KMS-11 (cell line): ENCODE results near the gene PIP4K2A.

ENCODE experiments used
- H2AFZ ChIP-seq: fragments of 200-600 bp; sonication (generic); 2 replicates; pipeline ENCODE4 v1.6.1; 2016; ENCODE audit warnings: antibody characterized with exemption, mixed run types, low read depth
- H3K27ac ChIP-seq: fragments of 200-600 bp; sonication (generic); 2 replicates; pipeline ENCODE4 v1.6.1; 2016; ENCODE audit warnings: mild to moderate bottlenecking, mixed run types
- H3K27me3 ChIP-seq: fragments of 200-600 bp; sonication (generic); 2 replicates; pipeline ENCODE4 v1.6.1; 2017; ENCODE audit warnings: mild to moderate bottlenecking, low read depth, mixed run types, moderate library complexity; ENCODE audit not compliant: insufficient read depth
- H3K36me3 ChIP-seq: fragments of 200-600 bp; sonication (generic); 2 replicates; pipeline ENCODE4 v1.6.1; 2017; ENCODE audit warnings: mild to moderate bottlenecking, mixed run types; ENCODE audit not compliant: insufficient read depth
- H3K4me1 ChIP-seq: fragments of 200-600 bp; sonication (generic); 2 replicates; pipeline ENCODE4 v1.6.1; 2016; ENCODE audit warnings: mild to moderate bottlenecking, low read depth, mixed run types; ENCODE audit not compliant: poor library complexity, severe bottlenecking
- H3K4me2 ChIP-seq: fragments of 200-600 bp; sonication (generic); 2 replicates; pipeline ENCODE4 v1.7.0; 2016; ENCODE audit warnings: mild to moderate bottlenecking, mixed run types
- H3K4me3 ChIP-seq: fragments of 200-600 bp; sonication (generic); IDR thresholded peaks from 2 replicates; pipeline ENCODE4 v1.6.1; 2017; ENCODE audit warnings: low read depth, low read length, mixed read lengths; ENCODE audit not compliant: insufficient read depth
- H3K79me2 ChIP-seq: fragments of 200-600 bp; sonication (generic); 2 replicates; pipeline ENCODE4 v1.6.1; 2016; ENCODE audit warnings: low read depth, mixed run types; ENCODE audit not compliant: insufficient read depth
- H3K9ac ChIP-seq: fragments of 200-600 bp; sonication (generic); 2 replicates; pipeline ENCODE4 v1.6.1; 2016; ENCODE audit warnings: mild to moderate bottlenecking, mixed run types
- H4K20me1 ChIP-seq: fragments of 200-600 bp; sonication (generic); 2 replicates; pipeline ENCODE4 v1.6.1; 2016; ENCODE audit warnings: mild to moderate bottlenecking, mixed run types; ENCODE audit not compliant: insufficient read depth
- TF ChIP-seq, protein P1 (sequence below): fragments of 200-600 bp; sonication (generic); conservative IDR thresholded peaks from 2 replicates; pipeline ENCODE4 v1.6.1; 2017; ENCODE audit warnings: low read depth, mild to moderate bottlenecking, antibody characterized with exemption, low read length, moderate library complexity, mixed read lengths

PIP4K2A gene

DNA sequence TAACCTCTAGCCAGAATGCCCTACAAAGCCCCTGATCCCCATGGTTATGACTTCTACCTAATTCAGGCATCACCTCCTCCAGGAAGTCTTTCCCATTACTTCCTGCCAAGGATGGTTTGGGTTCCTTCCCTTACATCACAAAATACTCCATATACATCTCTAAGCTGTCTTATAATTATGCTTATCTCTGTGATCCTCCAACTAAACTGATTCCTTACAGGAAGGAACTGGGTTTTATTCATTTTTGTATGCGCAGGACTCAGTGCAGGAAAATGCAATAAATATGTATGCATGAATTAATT, 41.3 kb downstream of the PIP4K2A start:
- peaks cover 4% of the 10 kb centered on the region for H4K20me1 ChIP-seq
- H3K9ac ChIP-seq, result no peak overlapping the region
- H3K4me1 ChIP-seq, result peaks cover 25% of the 10 kb centered on the region
- no peaks in the 10 kb centered on the region for H3K36me3 ChIP-seq
- no peak overlapping the region for H2AFZ ChIP-seq
- H3K27ac ChIP-seq, result no peak overlapping the region
- H3K27me3 ChIP-seq, result no peaks in the 10 kb centered on the region
- TF ChIP-seq, protein P1, sequence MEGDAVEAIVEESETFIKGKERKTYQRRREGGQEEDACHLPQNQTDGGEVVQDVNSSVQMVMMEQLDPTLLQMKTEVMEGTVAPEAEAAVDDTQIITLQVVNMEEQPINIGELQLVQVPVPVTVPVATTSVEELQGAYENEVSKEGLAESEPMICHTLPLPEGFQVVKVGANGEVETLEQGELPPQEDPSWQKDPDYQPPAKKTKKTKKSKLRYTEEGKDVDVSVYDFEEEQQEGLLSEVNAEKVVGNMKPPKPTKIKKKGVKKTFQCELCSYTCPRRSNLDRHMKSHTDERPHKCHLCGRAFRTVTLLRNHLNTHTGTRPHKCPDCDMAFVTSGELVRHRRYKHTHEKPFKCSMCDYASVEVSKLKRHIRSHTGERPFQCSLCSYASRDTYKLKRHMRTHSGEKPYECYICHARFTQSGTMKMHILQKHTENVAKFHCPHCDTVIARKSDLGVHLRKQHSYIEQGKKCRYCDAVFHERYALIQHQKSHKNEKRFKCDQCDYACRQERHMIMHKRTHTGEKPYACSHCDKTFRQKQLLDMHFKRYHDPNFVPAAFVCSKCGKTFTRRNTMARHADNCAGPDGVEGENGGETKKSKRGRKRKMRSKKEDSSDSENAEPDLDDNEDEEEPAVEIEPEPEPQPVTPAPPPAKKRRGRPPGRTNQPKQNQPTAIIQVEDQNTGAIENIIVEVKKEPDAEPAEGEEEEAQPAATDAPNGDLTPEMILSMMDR, result no peak
- peaks cover 97% of the 10 kb centered on the region for H3K79me2 ChIP-seq
- no peak overlapping the region for H3K4me3 ChIP-seq
- no peak overlapping the region for H3K4me2 ChIP-seq

DNA sequence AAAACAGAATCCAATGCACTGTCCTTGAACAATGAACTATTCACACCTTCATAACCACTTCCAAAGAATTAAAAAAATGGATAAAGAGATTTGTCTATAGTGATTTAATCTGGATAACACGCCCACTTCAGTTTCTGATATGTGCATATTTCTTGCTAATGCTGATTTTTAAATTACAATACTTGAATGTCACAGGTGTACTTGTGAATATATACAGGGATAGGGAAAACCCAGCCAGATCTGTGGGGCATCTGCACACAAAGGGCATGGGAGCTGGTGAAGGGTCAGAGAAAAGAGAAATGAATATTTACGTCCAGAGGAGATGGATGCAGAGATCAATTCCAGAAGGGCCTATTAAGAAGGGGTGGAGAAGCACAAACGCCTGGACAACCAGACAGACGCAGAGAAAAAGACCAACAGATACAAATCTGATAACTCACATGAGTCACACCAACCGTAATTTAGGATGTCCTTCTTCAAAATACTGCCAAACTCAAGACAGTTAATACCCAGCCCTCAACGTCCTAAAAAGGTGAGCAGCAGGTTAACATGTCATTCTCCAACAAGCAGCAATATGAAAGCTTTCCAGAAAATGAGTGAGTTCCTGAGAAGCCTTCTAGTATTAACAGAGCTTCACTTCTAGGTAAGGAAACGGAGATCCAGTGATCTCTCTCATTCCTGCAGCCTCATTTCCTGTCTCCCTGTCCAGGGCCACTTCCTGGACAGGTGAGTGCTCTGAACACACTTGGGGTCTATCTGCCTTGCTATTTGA, 41.9 kb downstream of the PIP4K2A start:
- no peak overlapping the region for H3K27ac ChIP-seq
- H3K4me1 ChIP-seq, result peaks cover 19% of the 10 kb centered on the region
- peaks cover 2% of the 10 kb centered on the region for H4K20me1 ChIP-seq
- no peaks in the 10 kb centered on the region for H3K36me3 ChIP-seq
- no peak overlapping the region for H3K4me2 ChIP-seq
- peaks cover 97% of the 10 kb centered on the region for H3K79me2 ChIP-seq
- H2AFZ ChIP-seq, result no peak overlapping the region
- H3K9ac ChIP-seq, result no peak overlapping the region
- no peaks in the 10 kb centered on the region for H3K27me3 ChIP-seq
- H3K4me3 ChIP-seq, result no peak overlapping the region
- TF ChIP-seq, protein P1, result no peak

DNA sequence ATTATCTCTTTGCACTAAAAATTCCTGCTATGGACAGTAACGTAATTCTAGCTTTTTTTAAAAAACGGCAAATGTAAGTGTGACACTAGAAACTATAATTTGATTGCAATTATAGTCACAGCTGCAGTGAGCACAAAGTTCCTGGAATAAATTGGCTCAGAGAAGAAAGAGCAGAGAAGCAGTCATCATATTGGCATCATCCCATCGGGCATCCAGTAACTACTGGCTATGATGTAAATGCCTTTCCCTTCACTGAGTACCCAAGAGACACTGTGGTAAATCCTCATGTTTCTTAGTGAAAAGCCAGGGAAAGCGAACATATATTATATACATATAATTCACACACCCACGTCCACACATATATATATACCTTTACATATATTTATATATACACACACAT, 43.6 kb downstream of the PIP4K2A start:
- H4K20me1 ChIP-seq, result peaks cover 4% of the 10 kb centered on the region; the same call in 1 of the 2 replicates
- TF ChIP-seq, protein P1, result no peak
- no peak overlapping the region for H2AFZ ChIP-seq
- no peak overlapping the region for H3K27ac ChIP-seq
- H3K4me3 ChIP-seq, result no peak overlapping the region
- no peaks in the 10 kb centered on the region for H3K27me3 ChIP-seq
- peaks cover 97% of the 10 kb centered on the region for H3K79me2 ChIP-seq
- peaks cover 17% of the 10 kb centered on the region for H3K4me1 ChIP-seq
- no peak overlapping the region for H3K4me2 ChIP-seq
- no peaks in the 10 kb centered on the region for H3K36me3 ChIP-seq
- no peak overlapping the region for H3K9ac ChIP-seq

DNA sequence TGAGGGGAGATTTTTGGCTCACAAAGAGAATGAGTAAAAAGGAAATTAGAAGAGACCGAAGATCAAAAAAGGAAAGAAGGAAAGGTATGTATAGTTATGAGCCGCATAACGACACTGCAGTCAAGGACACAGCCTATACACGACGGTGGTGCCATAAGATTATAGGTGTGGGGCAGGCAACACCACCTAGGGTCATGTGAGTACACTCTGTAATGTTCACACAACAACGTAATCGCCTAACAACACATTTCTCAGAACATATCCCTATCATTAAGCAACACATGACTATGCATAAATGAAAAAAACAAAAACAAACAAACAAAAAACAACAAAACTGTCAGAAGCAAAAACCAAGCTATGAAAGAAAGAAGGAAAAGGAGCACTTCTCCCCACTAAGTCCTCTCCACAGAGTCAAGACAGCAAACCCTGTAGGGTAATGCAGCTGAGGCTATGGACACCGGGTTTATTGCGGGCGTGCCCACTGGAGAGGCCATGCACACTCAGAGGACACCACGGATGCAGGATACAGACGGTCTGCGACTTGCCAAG, 45.1 kb downstream of the PIP4K2A start:
- TF ChIP-seq, protein P1, result no peak
- H3K9ac ChIP-seq, result no peak overlapping the region
- H2AFZ ChIP-seq, result no peak overlapping the region
- no peaks in the 10 kb centered on the region for H3K27me3 ChIP-seq
- peaks cover 4% of the 10 kb centered on the region; the same call in 1 of the 2 replicates for H4K20me1 ChIP-seq
- H3K4me3 ChIP-seq, result no peak overlapping the region
- H3K79me2 ChIP-seq, result peaks cover 94% of the 10 kb centered on the region
- no peak overlapping the region for H3K4me2 ChIP-seq
- H3K36me3 ChIP-seq, result no peaks in the 10 kb centered on the region
- H3K27ac ChIP-seq, result no peak overlapping the region
- H3K4me1 ChIP-seq, result peaks cover 28% of the 10 kb centered on the region
